HL-60 (cell line): ENCODE results near the gene NOC4L.
"Not testable (repeated sequence)": the region's sequence is repeated elsewhere in the genome, so short reads cannot be mapped to it uniquely, and the experiment has no call there.

Experiments used
- DNase-seq, 2 experiments: peaks; one replicate each; pipeline ENCODE4 v3.0.0-alpha.2; 2010 to 2020; ENCODE audit warnings: low read depth in 1 of 2, low spot score in 1 of 2
- H3K27ac ChIP-seq: fragments of 250-450 bp; sonication (Bioruptor Pico); replicated peaks from 2 replicates; pipeline ENCODE4 v1.5.1; 2020; ENCODE audit warnings: mild to moderate bottlenecking, moderate library complexity
- H3K27me3 ChIP-seq: fragments of 250-450 bp; sonication (Bioruptor Pico); 2 replicates; pipeline ENCODE4 v1.5.1; 2021; ENCODE audit warnings: mild to moderate bottlenecking, moderate library complexity; ENCODE audit not compliant: insufficient read depth, poor library complexity, severe bottlenecking
- H3K4me3 ChIP-seq: replicated peaks from 2 replicates; pipeline ENCODE4 v1.5.1; 2011; ENCODE audit warnings: mild to moderate bottlenecking, control low read depth, low read length; ENCODE audit not compliant: insufficient read depth
- CTCF ChIP-seq: IDR thresholded peaks from one replicate; pipeline ENCODE4 v1.5.1; 2011; ENCODE audit warnings: low read length, control low read depth, inconsistent platforms; ENCODE audit not compliant: insufficient read depth
- GABPA ChIP-seq: IDR thresholded peaks from 2 replicates; pipeline ENCODE4 v1.6.1; 2012; ENCODE audit warnings: low read depth
- POLR2AphosphoS5 ChIP-seq: IDR thresholded peaks from 2 replicates; pipeline ENCODE4 v1.6.1; 2012; ENCODE audit warnings: low read depth
- REST ChIP-seq: IDR thresholded peaks from 2 replicates; pipeline ENCODE4 v1.6.1; 2012; ENCODE audit warnings: low read depth; ENCODE audit not compliant: insufficient replicate concordance
- SPI1 ChIP-seq: IDR thresholded peaks from 2 replicates; pipeline ENCODE4 v1.6.1; 2012; ENCODE audit warnings: low read depth, mild to moderate bottlenecking, borderline replicate concordance

Gene NOC4L

GRCh38 chr12:132100306-132101065 lies 43.8 kb upstream of the NOC4L start:
- no peaks in the 10 kb centered on the region for H3K27me3 ChIP-seq
- H3K27ac ChIP-seq, result no peak overlapping the region
- TF ChIP-seq GABPA (no peak), SPI1 (no peak), POLR2AphosphoS5 (no peak), REST (no peak), CTCF (no peak)

GRCh38 chr12:132102297-132102696 lies 42.0 kb upstream of the NOC4L start:
- Histone ChIP-seq H3K27ac (no peak overlapping the region), H3K27me3 (no peaks in the 10 kb centered on the region)
- TF ChIP-seq POLR2AphosphoS5 (no peak), REST (no peak), SPI1 (no peak), GABPA (no peak), CTCF (no peak)

More at GRCh38 chr12:132100306-132101065, 43.8 kb upstream of the NOC4L start:
- no peak for DNase-seq
- H3K4me3 ChIP-seq, result no peak overlapping the region

GRCh38 chr12:132103072-132103471 lies 41.2 kb upstream of the NOC4L start:
- H3K27ac ChIP-seq, H3K27me3 ChIP-seq, H3K4me3 ChIP-seq, DNase-seq: not testable (repeated sequence)

More at GRCh38 chr12:132102297-132102696, 42.0 kb upstream of the NOC4L start:
- no peak for DNase-seq
- no peak overlapping the region for H3K4me3 ChIP-seq

- Histone ChIP-seq H3K27ac (no peak overlapping the region), H3K27me3 (no peaks in the 10 kb centered on the region), H3K4me3 (no peak overlapping the region)
- DNase-seq, result no peak
- no peak for TF ChIP-seq SPI1
- TF ChIP-seq GABPA, result no peak
- no peak for TF ChIP-seq POLR2AphosphoS5
- no peak for TF ChIP-seq CTCF
- TF ChIP-seq REST, result no peak
These were observed 40.5 kb upstream of the NOC4L start for GRCh38 chr12:132103542-132104308.
